ENCODE data around the gene TSPAN13.

DNA sequence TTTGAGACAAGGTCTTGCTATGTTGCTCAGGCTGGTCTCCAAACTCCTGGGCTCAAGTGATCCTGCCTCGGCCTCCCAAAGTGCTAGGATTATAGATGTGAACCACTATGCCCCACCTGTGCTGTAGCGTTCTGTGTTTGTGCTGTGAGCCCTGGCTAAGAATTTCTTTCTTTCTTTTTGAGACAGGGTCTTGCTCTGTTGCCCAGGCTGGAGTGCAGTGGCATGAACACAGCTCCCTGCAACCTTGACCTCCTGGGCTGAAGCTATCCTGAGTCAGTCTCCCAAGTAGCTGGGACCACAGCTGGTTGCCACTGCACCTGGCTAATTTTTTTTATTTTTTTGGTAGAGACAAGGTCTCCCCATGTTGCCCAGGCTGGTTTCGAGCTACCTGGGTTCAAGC is 11.4 kb downstream of the TSPAN13 start:
- TF ChIP-seq, protein P1, sequence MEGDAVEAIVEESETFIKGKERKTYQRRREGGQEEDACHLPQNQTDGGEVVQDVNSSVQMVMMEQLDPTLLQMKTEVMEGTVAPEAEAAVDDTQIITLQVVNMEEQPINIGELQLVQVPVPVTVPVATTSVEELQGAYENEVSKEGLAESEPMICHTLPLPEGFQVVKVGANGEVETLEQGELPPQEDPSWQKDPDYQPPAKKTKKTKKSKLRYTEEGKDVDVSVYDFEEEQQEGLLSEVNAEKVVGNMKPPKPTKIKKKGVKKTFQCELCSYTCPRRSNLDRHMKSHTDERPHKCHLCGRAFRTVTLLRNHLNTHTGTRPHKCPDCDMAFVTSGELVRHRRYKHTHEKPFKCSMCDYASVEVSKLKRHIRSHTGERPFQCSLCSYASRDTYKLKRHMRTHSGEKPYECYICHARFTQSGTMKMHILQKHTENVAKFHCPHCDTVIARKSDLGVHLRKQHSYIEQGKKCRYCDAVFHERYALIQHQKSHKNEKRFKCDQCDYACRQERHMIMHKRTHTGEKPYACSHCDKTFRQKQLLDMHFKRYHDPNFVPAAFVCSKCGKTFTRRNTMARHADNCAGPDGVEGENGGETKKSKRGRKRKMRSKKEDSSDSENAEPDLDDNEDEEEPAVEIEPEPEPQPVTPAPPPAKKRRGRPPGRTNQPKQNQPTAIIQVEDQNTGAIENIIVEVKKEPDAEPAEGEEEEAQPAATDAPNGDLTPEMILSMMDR (IDR thresholded peaks at IDR 0.05), result no peak
- TF ChIP-seq ZFX (IDR thresholded peaks at IDR 0.05; ENCODE audit: borderline replicate concordance), result no peak
